Panc1 (cell line): ENCODE measurements around the gene SIRPG. TPM values are rescaled to one million over a fixed set of nuclear protein-coding genes. Genes with fewer than 3 reads are reported as not detected.

Experiments used
- ATAC-seq: fragments of 200-7000 bp; cut with Tn5 transposase; 2 replicates; pipeline ENCODE4 v1.9.1; 2020; ENCODE audit warnings: mild to moderate bottlenecking, moderate library complexity
- BruUV-seq: library from RNA; stranded (reverse); fragments of 400-500 nt; replicated peaks from 2 replicates; lab custom pipeline; 2021; lab: Mats Ljungman, UMichigan
- CTCF ChIA-PET: fragments of 300-600 bp; sonication (Branson Sonifier 250); formaldehyde crosslinking; loops from one replicate; lab custom pipeline; 2022; ENCODE audit warnings: antibody characterized with exemption; lab: Charles Lee
- POLR2A ChIA-PET: fragments of 300-600 bp; sonication (Branson Sonifier 250); formaldehyde crosslinking; loops from one replicate; lab custom pipeline; 2022; ENCODE audit warnings: antibody characterized with exemption; lab: Charles Lee
- DNase-seq: peaks from one replicate; pipeline ENCODE4 v3.0.0-alpha.2; 2010; ENCODE audit warnings: low read depth, low spot score
- H3K27ac ChIP-seq: 2 replicates; pipeline ENCODE4 v1.5.1; 2011; ENCODE audit warnings: mild to moderate bottlenecking, low read length, inconsistent platforms
- H3K27me3 ChIP-seq: fragments of 200-500 bp; sonication (Bioruptor generic); 2 replicates; pipeline ENCODE4 v1.6.0; 2014; ENCODE audit warnings: low read length, inconsistent platforms; ENCODE audit not compliant: control insufficient read depth, insufficient read depth
- H3K36me3 ChIP-seq: fragments of 200-500 bp; sonication (Bioruptor generic); 2 replicates; pipeline ENCODE4 v1.5.1; 2014; ENCODE audit warnings: inconsistent platforms, mild to moderate bottlenecking, low read length, moderate library complexity; ENCODE audit not compliant: control insufficient read depth, insufficient read depth
- H3K4me1 ChIP-seq: 2 replicates; pipeline ENCODE4 v1.5.1; 2011; ENCODE audit warnings: inconsistent platforms, mild to moderate bottlenecking, low read length, moderate library complexity; ENCODE audit not compliant: control insufficient read depth, insufficient read depth
- H3K4me3 ChIP-seq, 2 experiments: 2 replicates each; pipeline ENCODE4 v1.5.1; 2011 to 2012; ENCODE audit warnings: low read depth in 2 of 2, low read length in 2 of 2, mild to moderate bottlenecking in 2 of 2, inconsistent platforms in 1 of 2, moderate library complexity in 1 of 2
- H3K9me3 ChIP-seq: fragments of 200-500 bp; sonication (Bioruptor generic); 2 replicates; pipeline ENCODE4 v1.5.1; 2014; ENCODE audit warnings: low read depth, mild to moderate bottlenecking, inconsistent platforms, low read length, moderate library complexity; ENCODE audit not compliant: control insufficient read depth, insufficient read depth
- POLR2AphosphoS5 ChIP-seq: IDR thresholded peaks from 2 replicates; pipeline ENCODE4 v1.6.1; 2012; ENCODE audit warnings: mild to moderate bottlenecking, low read depth, low read length, moderate library complexity
- SIN3A ChIP-seq: IDR thresholded peaks from 2 replicates; pipeline ENCODE4 v1.6.1; 2012; ENCODE audit warnings: low read depth, mild to moderate bottlenecking, low read length, moderate library complexity, borderline replicate concordance; ENCODE audit not compliant: insufficient read depth
- TCF7L2 ChIP-seq: IDR thresholded peaks from 2 replicates; pipeline ENCODE4 v1.6.1; 2011; ENCODE audit warnings: mild to moderate bottlenecking, low read depth, low read length, inconsistent platforms
- in situ Hi-C: cut with HindIII; loops from 2 replicates; pipeline ENCODE4 v1.10.0; 2016; ENCODE audit warnings: low sequenced_read_pairs, low pct_unique_long_range_greater_than_20kb
- intact Hi-C: fragments of 100-400 bp; cut with micrococcal nuclease; formaldehyde crosslinking; loops from one replicate; pipeline ENCODE4 v1.10.0; 2022; ENCODE audit not compliant: unreplicated experiment
- total RNA-seq: library from RNA; stranded (reverse); gene quantifications from one replicate; pipeline ENCODE4 v1.2.1, GENCODE V29; 2021; ENCODE audit not compliant: unreplicated experiment
- TF ChIP-seq, protein P1 (sequence below), 2 experiments: IDR thresholded peaks; 2 replicates each; pipeline ENCODE4 v1.6.1; 2011 to 2012; ENCODE audit warnings: low read depth in 2 of 2, control low read depth in 1 of 2, low read length in 1 of 2, mild to moderate bottlenecking in 1 of 2, moderate library complexity in 1 of 2; ENCODE audit not compliant: insufficient read depth in 1 of 2
- TF ChIP-seq, protein P2 (sequence below): fragments of 450-650 bp; IDR thresholded peaks from 2 replicates; pipeline ENCODE4 v1.5.1; 2017; ENCODE audit warnings: mild to moderate bottlenecking

Gene SIRPG
- total RNA-seq, 1 experiment from 2014 or later: not detected

DNA sequence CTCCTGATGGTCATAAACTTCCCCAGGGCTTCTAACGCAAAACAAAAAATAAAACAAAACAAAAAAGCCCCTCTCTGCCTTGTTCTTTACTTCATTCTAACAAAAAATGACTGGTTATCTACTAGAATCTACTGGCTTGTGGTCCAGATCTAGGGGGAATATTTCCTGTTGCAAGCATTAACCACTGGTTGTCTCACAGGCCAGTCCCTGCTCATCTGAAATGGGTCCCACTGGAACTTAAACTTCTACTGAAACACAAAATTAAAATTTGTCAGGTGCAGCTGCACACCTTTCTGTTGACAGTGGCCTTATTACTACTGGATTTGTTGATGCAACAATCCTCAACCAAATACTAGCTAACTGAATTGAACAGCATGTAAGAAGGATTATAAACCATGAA lies 5.5 kb downstream of the SIRPG start:
- CTCF ChIA-PET: no interaction called here

DNA sequence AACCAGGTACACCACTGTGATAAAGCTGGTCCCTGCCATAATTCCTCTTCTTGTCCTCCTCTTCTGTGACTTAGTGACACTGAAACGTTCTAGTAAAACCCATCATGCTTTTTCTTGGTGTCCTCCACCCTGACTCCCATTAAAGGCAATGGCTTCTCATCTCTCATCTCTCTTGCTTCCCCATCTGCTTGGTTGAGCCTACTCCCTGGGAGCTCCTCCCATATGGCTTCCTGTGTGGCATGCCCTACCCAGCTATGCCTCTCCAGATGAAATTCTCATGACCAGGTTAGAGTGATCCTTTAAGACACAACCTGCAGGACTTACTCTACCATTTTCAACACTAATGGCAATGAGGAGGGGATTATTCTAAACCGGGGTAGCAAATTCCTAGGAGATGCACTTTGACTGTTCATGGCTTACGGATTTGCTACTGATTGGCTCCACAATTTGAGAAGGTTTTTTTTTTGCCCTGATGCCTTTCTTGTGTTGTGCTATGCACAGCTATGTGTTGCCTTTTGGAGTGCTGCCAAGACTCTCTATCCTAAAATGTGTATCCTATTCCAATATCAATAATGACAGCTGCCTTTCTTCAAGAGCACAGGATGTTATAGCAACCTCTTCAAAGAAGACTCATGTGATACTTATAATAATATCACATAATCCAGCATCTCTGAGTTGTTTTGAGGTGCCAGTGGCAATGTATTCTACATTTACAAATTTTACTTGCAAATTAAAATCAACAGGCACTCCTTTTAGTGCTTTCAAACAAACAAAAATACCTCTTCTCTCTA lies 6.1 kb downstream of the SIRPG start:
- no peak for TF ChIP-seq SIN3A
- TF ChIP-seq, protein P1, sequence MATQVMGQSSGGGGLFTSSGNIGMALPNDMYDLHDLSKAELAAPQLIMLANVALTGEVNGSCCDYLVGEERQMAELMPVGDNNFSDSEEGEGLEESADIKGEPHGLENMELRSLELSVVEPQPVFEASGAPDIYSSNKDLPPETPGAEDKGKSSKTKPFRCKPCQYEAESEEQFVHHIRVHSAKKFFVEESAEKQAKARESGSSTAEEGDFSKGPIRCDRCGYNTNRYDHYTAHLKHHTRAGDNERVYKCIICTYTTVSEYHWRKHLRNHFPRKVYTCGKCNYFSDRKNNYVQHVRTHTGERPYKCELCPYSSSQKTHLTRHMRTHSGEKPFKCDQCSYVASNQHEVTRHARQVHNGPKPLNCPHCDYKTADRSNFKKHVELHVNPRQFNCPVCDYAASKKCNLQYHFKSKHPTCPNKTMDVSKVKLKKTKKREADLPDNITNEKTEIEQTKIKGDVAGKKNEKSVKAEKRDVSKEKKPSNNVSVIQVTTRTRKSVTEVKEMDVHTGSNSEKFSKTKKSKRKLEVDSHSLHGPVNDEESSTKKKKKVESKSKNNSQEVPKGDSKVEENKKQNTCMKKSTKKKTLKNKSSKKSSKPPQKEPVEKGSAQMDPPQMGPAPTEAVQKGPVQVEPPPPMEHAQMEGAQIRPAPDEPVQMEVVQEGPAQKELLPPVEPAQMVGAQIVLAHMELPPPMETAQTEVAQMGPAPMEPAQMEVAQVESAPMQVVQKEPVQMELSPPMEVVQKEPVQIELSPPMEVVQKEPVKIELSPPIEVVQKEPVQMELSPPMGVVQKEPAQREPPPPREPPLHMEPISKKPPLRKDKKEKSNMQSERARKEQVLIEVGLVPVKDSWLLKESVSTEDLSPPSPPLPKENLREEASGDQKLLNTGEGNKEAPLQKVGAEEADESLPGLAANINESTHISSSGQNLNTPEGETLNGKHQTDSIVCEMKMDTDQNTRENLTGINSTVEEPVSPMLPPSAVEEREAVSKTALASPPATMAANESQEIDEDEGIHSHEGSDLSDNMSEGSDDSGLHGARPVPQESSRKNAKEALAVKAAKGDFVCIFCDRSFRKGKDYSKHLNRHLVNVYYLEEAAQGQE (IDR thresholded peaks at IDR 0.05; ENCODE audit: insufficient read depth in 1 of 2, low read depth in 2 of 2, low read length in 1 of 2): no peak
- no peak for TF ChIP-seq POLR2AphosphoS5
- TF ChIP-seq, protein P2, sequence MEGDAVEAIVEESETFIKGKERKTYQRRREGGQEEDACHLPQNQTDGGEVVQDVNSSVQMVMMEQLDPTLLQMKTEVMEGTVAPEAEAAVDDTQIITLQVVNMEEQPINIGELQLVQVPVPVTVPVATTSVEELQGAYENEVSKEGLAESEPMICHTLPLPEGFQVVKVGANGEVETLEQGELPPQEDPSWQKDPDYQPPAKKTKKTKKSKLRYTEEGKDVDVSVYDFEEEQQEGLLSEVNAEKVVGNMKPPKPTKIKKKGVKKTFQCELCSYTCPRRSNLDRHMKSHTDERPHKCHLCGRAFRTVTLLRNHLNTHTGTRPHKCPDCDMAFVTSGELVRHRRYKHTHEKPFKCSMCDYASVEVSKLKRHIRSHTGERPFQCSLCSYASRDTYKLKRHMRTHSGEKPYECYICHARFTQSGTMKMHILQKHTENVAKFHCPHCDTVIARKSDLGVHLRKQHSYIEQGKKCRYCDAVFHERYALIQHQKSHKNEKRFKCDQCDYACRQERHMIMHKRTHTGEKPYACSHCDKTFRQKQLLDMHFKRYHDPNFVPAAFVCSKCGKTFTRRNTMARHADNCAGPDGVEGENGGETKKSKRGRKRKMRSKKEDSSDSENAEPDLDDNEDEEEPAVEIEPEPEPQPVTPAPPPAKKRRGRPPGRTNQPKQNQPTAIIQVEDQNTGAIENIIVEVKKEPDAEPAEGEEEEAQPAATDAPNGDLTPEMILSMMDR: no peak
- no peak for TF ChIP-seq TCF7L2
- no peaks in the 10 kb centered on the region for H3K36me3 ChIP-seq
- BruUV-seq: no TSS peak
- DNase-seq (no peak), ATAC-seq (no peak)
- H3K4me1 ChIP-seq: no peaks in the 10 kb centered on the region
- H3K27ac ChIP-seq: no peak overlapping the region
- in situ Hi-C loops: no loop called here
- no peak overlapping the region for H3K4me3 ChIP-seq
- ChIA-PET POLR2A (no interaction called here), CTCF (no interaction called here)
- 0 out of 2 replicates have a peak, but pooled peaks cover 6% of the 10 kb centered on the region for H3K27me3 ChIP-seq
- H3K9me3 ChIP-seq: no peaks in the 10 kb centered on the region
- intact Hi-C loops: no loop called here

More for the DNA sequence above, 5.5 kb downstream of the SIRPG start:
- no peaks in the 10 kb centered on the region for H3K4me1 ChIP-seq
- no peak for DNase-seq
- H3K36me3 ChIP-seq: no peaks in the 10 kb centered on the region
- POLR2A ChIA-PET: no interaction called here
- BruUV-seq: no TSS peak
- in situ Hi-C loops: no loop called here
- H3K4me3 ChIP-seq: no peak overlapping the region
- ATAC-seq: no peak
- no peaks in the 10 kb centered on the region for H3K9me3 ChIP-seq
- H3K27me3 ChIP-seq: 0 out of 2 replicates have a peak, but pooled peaks cover 6% of the 10 kb centered on the region
- intact Hi-C loops: no loop called here
- H3K27ac ChIP-seq: no peak overlapping the region
- TF ChIP-seq POLR2AphosphoS5: no peak
- TF ChIP-seq, protein P2: no peak
- TF ChIP-seq SIN3A: no peak
- TF ChIP-seq, protein P1 (IDR thresholded peaks at IDR 0.05; ENCODE audit: insufficient read depth in 1 of 2, low read depth in 2 of 2, low read length in 1 of 2): no peak
- TF ChIP-seq TCF7L2: no peak
